SK-N-SH treated with all-trans-retinoic acid at 6 μM for 48 hours (cell line): Measurements from ENCODE around the gene TMED7.

Experiments
- ARNTL ChIP-seq: fragments of 450-650 bp; formaldehyde crosslinking; IDR thresholded peaks from 2 replicates; pipeline ENCODE4 v1.5.0; 2020; ENCODE audit warnings: low read depth, mild to moderate bottlenecking, moderate library complexity, borderline replicate concordance
- BACH2 ChIP-seq: fragments of 250-450 bp; sonication (Bioruptor Pico); IDR thresholded peaks from 2 replicates; pipeline ENCODE4 v1.9.0; 2021; ENCODE audit warnings: mild to moderate bottlenecking, borderline replicate concordance
- GLIS3 ChIP-seq: fragments of 250-450 bp; sonication (Bioruptor Pico); IDR thresholded peaks from 2 replicates; pipeline ENCODE4 v1.5.0; 2020; ENCODE audit warnings: mild to moderate bottlenecking, moderate library complexity
- ISL1 ChIP-seq: fragments of 250-450 bp; sonication (Bioruptor Pico); IDR thresholded peaks from 2 replicates; pipeline ENCODE4 v2.1.2; 2022; ENCODE audit warnings: mild to moderate bottlenecking, moderate library complexity
- OSR1 ChIP-seq: fragments of 250-450 bp; sonication (Bioruptor Pico); IDR thresholded peaks from 2 replicates; pipeline ENCODE4 v1.8.0; 2022; ENCODE audit warnings: moderate library complexity, mild to moderate bottlenecking, inconsistent platforms
- RARB ChIP-seq: fragments of 250-450 bp; sonication (Bioruptor Pico); IDR thresholded peaks from 2 replicates; pipeline ENCODE4 v1.8.0; 2021; ENCODE audit warnings: mild to moderate bottlenecking, moderate library complexity
- SNAI2 ChIP-seq: fragments of 250-450 bp; sonication (Bioruptor Pico); IDR thresholded peaks from 2 replicates; pipeline ENCODE4 v1.5.0; 2020; ENCODE audit warnings: mild to moderate bottlenecking, moderate library complexity
- ZFP3 ChIP-seq: fragments of 250-450 bp; sonication (Bioruptor Pico); IDR thresholded peaks from 2 replicates; pipeline ENCODE4 v1.5.0; 2020; ENCODE audit warnings: mild to moderate bottlenecking, moderate library complexity
- ZFP30 ChIP-seq: fragments of 450-650 bp; formaldehyde crosslinking; IDR thresholded peaks from 2 replicates; pipeline ENCODE4 v1.5.0; 2022; ENCODE audit warnings: mild to moderate bottlenecking, moderate library complexity
- ZNF70 ChIP-seq: fragments of 450-650 bp; formaldehyde crosslinking; IDR thresholded peaks from 2 replicates; pipeline ENCODE4 v1.5.0; 2020; ENCODE audit warnings: mild to moderate bottlenecking, moderate library complexity
- ZNF8 ChIP-seq: fragments of 450-650 bp; formaldehyde crosslinking; IDR thresholded peaks from 2 replicates; pipeline ENCODE4 v1.5.0; 2020; ENCODE audit warnings: mild to moderate bottlenecking, moderate library complexity
- TF ChIP-seq, protein P1 (sequence below): fragments of 250-450 bp; sonication (Bioruptor Pico); IDR thresholded peaks from 2 replicates; pipeline ENCODE4 v1.5.1; 2020; ENCODE audit warnings: low read depth, mild to moderate bottlenecking, moderate library complexity
- TF ChIP-seq, protein P2 (sequence below): fragments of 250-450 bp; sonication (Bioruptor Pico); IDR thresholded peaks from 2 replicates; pipeline ENCODE4 v1.8.0; 2021; ENCODE audit warnings: low read depth, mild to moderate bottlenecking, moderate library complexity, borderline replicate concordance
- TF ChIP-seq, protein P3 (sequence below): fragments of 250-450 bp; sonication (Bioruptor Pico); IDR thresholded peaks from 2 replicates; pipeline ENCODE4 v1.8.0; 2020; ENCODE audit warnings: mild to moderate bottlenecking, moderate library complexity, borderline replicate concordance

DNA sequence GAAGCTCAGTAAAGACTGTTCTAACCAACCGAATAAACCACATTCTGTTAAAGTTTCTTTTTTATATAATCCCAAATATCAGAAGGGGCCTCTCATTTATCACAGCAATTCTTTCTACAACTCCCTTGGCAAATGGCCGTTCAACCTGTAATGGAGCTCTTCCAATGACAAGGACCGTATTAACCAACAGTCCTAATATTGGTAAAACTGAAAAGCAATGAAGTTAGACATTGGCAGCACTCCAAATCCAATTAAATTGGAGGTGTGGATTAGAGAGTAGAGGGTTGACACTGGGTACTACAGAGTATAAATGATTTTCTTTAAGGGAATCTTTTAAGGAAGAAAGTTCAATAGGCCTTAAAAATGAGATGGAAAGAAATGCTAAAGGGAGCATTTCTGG is 842 bp downstream of the TMED7 start:
- TF ChIP-seq ZFP30 (CRISPR knock-in tag) (no peak), ZNF8 (no peak), RARB (no peak), OSR1 (CRISPR knock-in tag) (no peak), SNAI2 (no peak), ARNTL (no peak), ISL1 (CRISPR knock-in tag) (no peak), ZFP3 (CRISPR knock-in tag) (no peak), GLIS3 (CRISPR knock-in tag) (no peak), ZNF70 (CRISPR knock-in tag) (no peak), BACH2 (CRISPR knock-in tag) (no peak)
- TF ChIP-seq, protein P1, sequence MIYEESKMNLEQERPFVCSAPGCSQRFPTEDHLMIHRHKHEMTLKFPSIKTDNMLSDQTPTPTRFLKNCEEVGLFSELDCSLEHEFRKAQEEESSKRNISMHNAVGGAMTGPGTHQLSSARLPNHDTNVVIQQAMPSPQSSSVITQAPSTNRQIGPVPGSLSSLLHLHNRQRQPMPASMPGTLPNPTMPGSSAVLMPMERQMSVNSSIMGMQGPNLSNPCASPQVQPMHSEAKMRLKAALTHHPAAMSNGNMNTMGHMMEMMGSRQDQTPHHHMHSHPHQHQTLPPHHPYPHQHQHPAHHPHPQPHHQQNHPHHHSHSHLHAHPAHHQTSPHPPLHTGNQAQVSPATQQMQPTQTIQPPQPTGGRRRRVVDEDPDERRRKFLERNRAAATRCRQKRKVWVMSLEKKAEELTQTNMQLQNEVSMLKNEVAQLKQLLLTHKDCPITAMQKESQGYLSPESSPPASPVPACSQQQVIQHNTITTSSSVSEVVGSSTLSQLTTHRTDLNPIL (CRISPR knock-in tag) = no peak
- TF ChIP-seq, protein P2, sequence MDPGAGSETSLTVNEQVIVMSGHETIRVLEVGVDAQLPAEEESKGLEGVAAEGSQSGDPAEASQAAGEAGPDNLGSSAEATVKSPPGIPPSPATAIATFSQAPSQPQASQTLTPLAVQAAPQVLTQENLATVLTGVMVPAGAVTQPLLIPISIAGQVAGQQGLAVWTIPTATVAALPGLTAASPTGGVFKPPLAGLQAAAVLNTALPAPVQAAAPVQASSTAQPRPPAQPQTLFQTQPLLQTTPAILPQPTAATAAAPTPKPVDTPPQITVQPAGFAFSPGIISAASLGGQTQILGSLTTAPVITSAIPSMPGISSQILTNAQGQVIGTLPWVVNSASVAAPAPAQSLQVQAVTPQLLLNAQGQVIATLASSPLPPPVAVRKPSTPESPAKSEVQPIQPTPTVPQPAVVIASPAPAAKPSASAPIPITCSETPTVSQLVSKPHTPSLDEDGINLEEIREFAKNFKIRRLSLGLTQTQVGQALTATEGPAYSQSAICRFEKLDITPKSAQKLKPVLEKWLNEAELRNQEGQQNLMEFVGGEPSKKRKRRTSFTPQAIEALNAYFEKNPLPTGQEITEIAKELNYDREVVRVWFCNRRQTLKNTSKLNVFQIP (CRISPR knock-in tag) = no peak
- TF ChIP-seq, protein P3, sequence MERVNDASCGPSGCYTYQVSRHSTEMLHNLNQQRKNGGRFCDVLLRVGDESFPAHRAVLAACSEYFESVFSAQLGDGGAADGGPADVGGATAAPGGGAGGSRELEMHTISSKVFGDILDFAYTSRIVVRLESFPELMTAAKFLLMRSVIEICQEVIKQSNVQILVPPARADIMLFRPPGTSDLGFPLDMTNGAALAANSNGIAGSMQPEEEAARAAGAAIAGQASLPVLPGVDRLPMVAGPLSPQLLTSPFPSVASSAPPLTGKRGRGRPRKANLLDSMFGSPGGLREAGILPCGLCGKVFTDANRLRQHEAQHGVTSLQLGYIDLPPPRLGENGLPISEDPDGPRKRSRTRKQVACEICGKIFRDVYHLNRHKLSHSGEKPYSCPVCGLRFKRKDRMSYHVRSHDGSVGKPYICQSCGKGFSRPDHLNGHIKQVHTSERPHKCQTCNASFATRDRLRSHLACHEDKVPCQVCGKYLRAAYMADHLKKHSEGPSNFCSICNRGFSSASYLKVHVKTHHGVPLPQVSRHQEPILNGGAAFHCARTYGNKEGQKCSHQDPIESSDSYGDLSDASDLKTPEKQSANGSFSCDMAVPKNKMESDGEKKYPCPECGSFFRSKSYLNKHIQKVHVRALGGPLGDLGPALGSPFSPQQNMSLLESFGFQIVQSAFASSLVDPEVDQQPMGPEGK (CRISPR knock-in tag) = no peak
